Neural cell (in vitro differentiated cells): Measurements from ENCODE around the gene ATP13A3. TPM values are rescaled to one million over a fixed set of nuclear protein-coding genes. Genes with fewer than 3 reads are reported as not detected.

ENCODE experiments used
- H2AFZ ChIP-seq: fragments of 200-600, 300-800 bp; sonication (generic), shearing (Covaris generic); 2 replicates; pipeline ENCODE4 v1.6.0; 2014; ENCODE audit warnings: low read depth, mild to moderate bottlenecking, antibody characterized with exemption, low read length, moderate library complexity
- H3F3A ChIP-seq: fragments of 200-600 bp; shearing (Covaris generic); 2 replicates; pipeline ENCODE4 v1.6.1; 2016; ENCODE audit warnings: mild to moderate bottlenecking, moderate library complexity, mixed read lengths, antibody characterized with exemption, low read length; ENCODE audit not compliant: insufficient read depth, poor library complexity, severe bottlenecking
- H3K27ac ChIP-seq: fragments of 200-600, 300-800 bp; sonication (generic), shearing (Covaris generic); 2 replicates; pipeline ENCODE4 v1.5.1; 2014; ENCODE audit warnings: mild to moderate bottlenecking, low read length, moderate library complexity
- H3K27me3 ChIP-seq: fragments of 300-800, 200-600 bp; sonication (generic), shearing (Covaris generic); 2 replicates; pipeline ENCODE4 v1.6.0; 2014; ENCODE audit warnings: mild to moderate bottlenecking, low read depth, low read length, moderate library complexity; ENCODE audit not compliant: insufficient read depth
- H3K36me3 ChIP-seq: fragments of 300-800, 200-600 bp; sonication (generic), shearing (Covaris generic); 2 replicates; pipeline ENCODE4 v1.5.1; 2014; ENCODE audit warnings: mild to moderate bottlenecking, antibody characterized with exemption, low read length, moderate library complexity; ENCODE audit not compliant: insufficient read depth
- H3K4me2 ChIP-seq: fragments of 300-800, 200-600 bp; sonication (generic), shearing (Covaris generic); 2 replicates; pipeline ENCODE4 v1.6.0; 2014; ENCODE audit warnings: mild to moderate bottlenecking, low read length
- H3K4me3 ChIP-seq: fragments of 300-800, 200-600 bp; sonication (generic), shearing (Covaris generic); 2 replicates; pipeline ENCODE4 v1.5.1; 2014; ENCODE audit warnings: mild to moderate bottlenecking, low read length, moderate library complexity
- H3K79me2 ChIP-seq: fragments of 200-600 bp; shearing (Covaris generic); replicated peaks from 2 replicates; pipeline ENCODE4 v1.6.0; 2014; ENCODE audit warnings: mild to moderate bottlenecking, low read length, moderate library complexity; ENCODE audit not compliant: insufficient read depth
- H3K9ac ChIP-seq: fragments of 300-800, 200-600 bp; sonication (generic), shearing (Covaris generic); 2 replicates; pipeline ENCODE4 v1.6.1; 2016; ENCODE audit warnings: mild to moderate bottlenecking, low read length, mixed read lengths
- H3K9me2 ChIP-seq: fragments of 200-600 bp; shearing (Covaris generic); 2 replicates; pipeline ENCODE4 v1.6.1; 2016; ENCODE audit warnings: mild to moderate bottlenecking, low read length, mixed read lengths; ENCODE audit not compliant: insufficient read depth
- H3K9me3 ChIP-seq: fragments of 200-600, 300-800 bp; sonication (generic), shearing (Covaris generic); 2 replicates; pipeline ENCODE4 v1.6.1; 2016; ENCODE audit warnings: mild to moderate bottlenecking, mixed run types, low read length, moderate library complexity, mixed read lengths
- H4K20me1 ChIP-seq: fragments of 200-600 bp; shearing (Covaris generic); 2 replicates; pipeline ENCODE4 v1.6.1; 2016; ENCODE audit warnings: mild to moderate bottlenecking, mixed run types; ENCODE audit not compliant: insufficient read depth
- EP300 ChIP-seq: fragments of 450-650 bp; conservative IDR thresholded peaks from 2 replicates; pipeline ENCODE4 v1.6.1; 2014; ENCODE audit warnings: antibody characterized with exemption, mild to moderate bottlenecking, moderate library complexity; ENCODE audit not compliant: poor library complexity, severe bottlenecking
- EZH2 ChIP-seq: fragments of 200-600, 300-800 bp; shearing (Covaris generic), sonication (generic); IDR thresholded peaks from 2 replicates; pipeline ENCODE4 v1.6.1; 2014; ENCODE audit warnings: antibody characterized with exemption, low read length, borderline replicate concordance, mild to moderate bottlenecking; ENCODE audit not compliant: insufficient read depth, poor library complexity, severe bottlenecking
- MXI1 ChIP-seq: fragments of 450-650 bp; conservative IDR thresholded peaks from 2 replicates; pipeline ENCODE4 v1.6.1; 2014; ENCODE audit warnings: antibody characterized with exemption, mild to moderate bottlenecking; ENCODE audit not compliant: poor library complexity, severe bottlenecking
- POLR2AphosphoS5 ChIP-seq: IDR thresholded peaks from 2 replicates; pipeline ENCODE4 v1.6.1; 2012
- RAD21 ChIP-seq: fragments of 450-650 bp; conservative IDR thresholded peaks from 2 replicates; pipeline ENCODE4 v1.6.1; 2014; ENCODE audit warnings: antibody characterized with exemption, mild to moderate bottlenecking, moderate library complexity
- SMC3 ChIP-seq: fragments of 450-650 bp; conservative IDR thresholded peaks from 2 replicates; pipeline ENCODE4 v1.6.1; 2014; ENCODE audit warnings: antibody characterized with exemption, mild to moderate bottlenecking, moderate library complexity; ENCODE audit not compliant: poor library complexity
- TAF1 ChIP-seq: IDR thresholded peaks from 2 replicates; pipeline ENCODE4 v1.6.1; 2012; ENCODE audit warnings: low read depth
- polyA plus RNA-seq: library from polyadenylated mRNA; depleted of rRNA; stranded (reverse); fragments of >200 nt; gene quantifications from 2 replicates; pipeline ENCODE4 v1.2.3, GENCODE V29; 2014
- TF ChIP-seq, protein P1 (sequence below): fragments of 450-650 bp; IDR thresholded peaks from 2 replicates; pipeline ENCODE4 v1.5.1; 2014; ENCODE audit warnings: antibody characterized with exemption, mild to moderate bottlenecking, moderate library complexity; ENCODE audit not compliant: poor library complexity, severe bottlenecking
- TF ChIP-seq, protein P2 (sequence below): IDR thresholded peaks from 2 replicates; pipeline ENCODE4 v1.6.1; 2012; ENCODE audit warnings: borderline replicate concordance

Gene ATP13A3
- polyA plus RNA-seq, 1 donor from 2014 or later, result 64.7 TPM

DNA sequence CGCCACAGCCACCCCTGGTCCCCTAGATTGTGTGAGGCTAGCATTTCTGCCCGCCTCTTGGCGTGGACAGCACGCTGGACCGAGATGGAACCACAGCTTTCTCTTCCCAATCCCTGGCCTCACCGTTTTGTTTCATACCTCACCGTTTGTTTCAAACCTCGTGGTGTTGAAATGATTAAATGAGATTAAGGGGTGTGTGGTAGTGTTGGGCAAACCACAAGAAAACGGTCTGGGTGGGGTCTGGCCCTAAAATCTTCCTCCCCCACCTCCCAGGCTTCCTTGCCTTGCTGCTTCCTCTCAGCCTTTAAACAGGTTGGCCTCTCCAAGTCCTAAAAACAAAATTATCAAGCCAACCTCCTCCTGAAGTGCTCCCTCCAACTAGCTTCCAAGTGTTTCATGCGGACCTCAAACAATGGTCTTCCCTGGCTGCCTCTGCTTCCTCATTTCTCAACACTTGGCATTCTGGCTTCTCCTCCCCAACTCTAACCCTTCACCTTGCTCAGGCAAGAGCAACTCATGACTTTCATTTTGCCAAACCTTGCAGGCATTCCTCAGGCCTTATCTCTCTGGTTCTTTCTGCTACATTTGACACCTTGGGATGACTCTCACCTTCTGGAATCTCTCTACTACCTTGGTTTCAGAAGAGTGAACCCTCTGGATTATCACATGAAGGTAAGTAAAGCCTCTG lies 1.4 kb upstream of the ATP13A3 start:
- Histone ChIP-seq H3K9me2 (no peaks in the 10 kb centered on the region), H3K9me3 (no peaks in the 10 kb centered on the region), H3K36me3 (no peaks in the 10 kb centered on the region), H3K79me2 (peaks cover 26% of the 10 kb centered on the region), H3K27ac (no peak overlapping the region), H4K20me1 (no peaks in the 10 kb centered on the region), H3K9ac (no peak overlapping the region), H3F3A (no peaks in the 10 kb centered on the region), H2AFZ (no peak overlapping the region), H3K4me2 (no peak overlapping the region), H3K27me3 (no peaks in the 10 kb centered on the region), H3K4me3 (no peak overlapping the region)
- TF ChIP-seq, protein P1, sequence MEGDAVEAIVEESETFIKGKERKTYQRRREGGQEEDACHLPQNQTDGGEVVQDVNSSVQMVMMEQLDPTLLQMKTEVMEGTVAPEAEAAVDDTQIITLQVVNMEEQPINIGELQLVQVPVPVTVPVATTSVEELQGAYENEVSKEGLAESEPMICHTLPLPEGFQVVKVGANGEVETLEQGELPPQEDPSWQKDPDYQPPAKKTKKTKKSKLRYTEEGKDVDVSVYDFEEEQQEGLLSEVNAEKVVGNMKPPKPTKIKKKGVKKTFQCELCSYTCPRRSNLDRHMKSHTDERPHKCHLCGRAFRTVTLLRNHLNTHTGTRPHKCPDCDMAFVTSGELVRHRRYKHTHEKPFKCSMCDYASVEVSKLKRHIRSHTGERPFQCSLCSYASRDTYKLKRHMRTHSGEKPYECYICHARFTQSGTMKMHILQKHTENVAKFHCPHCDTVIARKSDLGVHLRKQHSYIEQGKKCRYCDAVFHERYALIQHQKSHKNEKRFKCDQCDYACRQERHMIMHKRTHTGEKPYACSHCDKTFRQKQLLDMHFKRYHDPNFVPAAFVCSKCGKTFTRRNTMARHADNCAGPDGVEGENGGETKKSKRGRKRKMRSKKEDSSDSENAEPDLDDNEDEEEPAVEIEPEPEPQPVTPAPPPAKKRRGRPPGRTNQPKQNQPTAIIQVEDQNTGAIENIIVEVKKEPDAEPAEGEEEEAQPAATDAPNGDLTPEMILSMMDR, result no peak
- TF ChIP-seq POLR2AphosphoS5 (no peak), RAD21 (no peak), SMC3 (no peak), EZH2 (no peak), EP300 (no peak), TAF1 (no peak), MXI1 (no peak)
- TF ChIP-seq, protein P2, sequence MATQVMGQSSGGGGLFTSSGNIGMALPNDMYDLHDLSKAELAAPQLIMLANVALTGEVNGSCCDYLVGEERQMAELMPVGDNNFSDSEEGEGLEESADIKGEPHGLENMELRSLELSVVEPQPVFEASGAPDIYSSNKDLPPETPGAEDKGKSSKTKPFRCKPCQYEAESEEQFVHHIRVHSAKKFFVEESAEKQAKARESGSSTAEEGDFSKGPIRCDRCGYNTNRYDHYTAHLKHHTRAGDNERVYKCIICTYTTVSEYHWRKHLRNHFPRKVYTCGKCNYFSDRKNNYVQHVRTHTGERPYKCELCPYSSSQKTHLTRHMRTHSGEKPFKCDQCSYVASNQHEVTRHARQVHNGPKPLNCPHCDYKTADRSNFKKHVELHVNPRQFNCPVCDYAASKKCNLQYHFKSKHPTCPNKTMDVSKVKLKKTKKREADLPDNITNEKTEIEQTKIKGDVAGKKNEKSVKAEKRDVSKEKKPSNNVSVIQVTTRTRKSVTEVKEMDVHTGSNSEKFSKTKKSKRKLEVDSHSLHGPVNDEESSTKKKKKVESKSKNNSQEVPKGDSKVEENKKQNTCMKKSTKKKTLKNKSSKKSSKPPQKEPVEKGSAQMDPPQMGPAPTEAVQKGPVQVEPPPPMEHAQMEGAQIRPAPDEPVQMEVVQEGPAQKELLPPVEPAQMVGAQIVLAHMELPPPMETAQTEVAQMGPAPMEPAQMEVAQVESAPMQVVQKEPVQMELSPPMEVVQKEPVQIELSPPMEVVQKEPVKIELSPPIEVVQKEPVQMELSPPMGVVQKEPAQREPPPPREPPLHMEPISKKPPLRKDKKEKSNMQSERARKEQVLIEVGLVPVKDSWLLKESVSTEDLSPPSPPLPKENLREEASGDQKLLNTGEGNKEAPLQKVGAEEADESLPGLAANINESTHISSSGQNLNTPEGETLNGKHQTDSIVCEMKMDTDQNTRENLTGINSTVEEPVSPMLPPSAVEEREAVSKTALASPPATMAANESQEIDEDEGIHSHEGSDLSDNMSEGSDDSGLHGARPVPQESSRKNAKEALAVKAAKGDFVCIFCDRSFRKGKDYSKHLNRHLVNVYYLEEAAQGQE, result no peak

DNA sequence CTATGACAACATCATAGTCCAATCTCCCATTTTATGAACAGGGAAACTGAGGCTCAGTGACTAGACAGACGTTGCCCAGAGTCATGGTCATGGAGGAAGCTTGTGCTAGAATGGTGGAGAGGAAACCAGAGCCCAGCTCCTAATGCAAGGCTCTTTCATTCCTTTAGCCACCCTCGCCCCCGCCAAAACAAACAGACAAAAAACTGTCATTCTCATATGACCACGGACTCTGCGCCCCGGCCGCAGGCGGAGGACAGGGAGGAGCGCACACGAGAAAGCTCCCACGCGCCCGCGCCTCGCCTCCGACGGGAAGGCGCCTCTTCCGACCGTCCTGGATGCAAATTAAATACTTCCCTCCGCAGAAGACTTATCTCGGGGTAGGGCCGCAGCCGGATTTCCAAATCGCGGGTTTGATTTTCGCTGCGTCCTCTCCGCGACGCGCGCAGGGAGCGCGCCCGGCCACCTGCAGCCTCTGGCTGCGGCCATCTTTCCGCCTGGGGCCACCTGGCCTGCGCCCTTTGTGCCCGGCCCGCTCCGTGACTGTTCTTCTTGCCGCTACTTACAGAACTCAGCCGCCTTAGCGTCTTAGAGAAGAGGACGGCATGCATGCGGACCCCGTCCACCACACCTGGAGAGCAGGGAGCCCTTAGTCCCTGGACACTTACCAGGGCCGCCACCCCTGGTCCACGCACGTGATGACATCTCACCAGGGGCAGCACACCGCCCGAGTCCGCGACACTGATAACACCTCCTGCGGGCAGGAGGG lies 670 bp upstream of the ATP13A3 start:
- Histone ChIP-seq H3K4me2 (no peak overlapping the region), H3K9ac (peak overlapping the region; percentile 79), H4K20me1 (no peaks in the 10 kb centered on the region), H3K79me2 (peaks cover 33% of the 10 kb centered on the region), H3K9me3 (no peaks in the 10 kb centered on the region), H3K27ac (peak overlapping the region; percentile 59), H3K27me3 (no peaks in the 10 kb centered on the region), H3K36me3 (no peaks in the 10 kb centered on the region), H3K9me2 (no peaks in the 10 kb centered on the region), H3F3A (no peaks in the 10 kb centered on the region), H3K4me3 (peak overlapping the region; percentile 64), H2AFZ (peak overlapping the region; percentile 45)
- TF ChIP-seq EZH2 (no peak), RAD21 (no peak), EP300 (no peak), SMC3 (no peak), MXI1 (no peak), TAF1 (no peak), POLR2AphosphoS5 (no peak)
- TF ChIP-seq, protein P1, result no peak
- TF ChIP-seq, protein P2, result no peak
